ENCODE results near the gene TRUB2. TPM values are rescaled to one million over a fixed set of nuclear protein-coding genes. Genes with fewer than 3 reads are reported as not detected.

TRUB2 gene
- total RNA-seq, 1 experiment from 2014 or later = 42.1 TPM

DNA sequence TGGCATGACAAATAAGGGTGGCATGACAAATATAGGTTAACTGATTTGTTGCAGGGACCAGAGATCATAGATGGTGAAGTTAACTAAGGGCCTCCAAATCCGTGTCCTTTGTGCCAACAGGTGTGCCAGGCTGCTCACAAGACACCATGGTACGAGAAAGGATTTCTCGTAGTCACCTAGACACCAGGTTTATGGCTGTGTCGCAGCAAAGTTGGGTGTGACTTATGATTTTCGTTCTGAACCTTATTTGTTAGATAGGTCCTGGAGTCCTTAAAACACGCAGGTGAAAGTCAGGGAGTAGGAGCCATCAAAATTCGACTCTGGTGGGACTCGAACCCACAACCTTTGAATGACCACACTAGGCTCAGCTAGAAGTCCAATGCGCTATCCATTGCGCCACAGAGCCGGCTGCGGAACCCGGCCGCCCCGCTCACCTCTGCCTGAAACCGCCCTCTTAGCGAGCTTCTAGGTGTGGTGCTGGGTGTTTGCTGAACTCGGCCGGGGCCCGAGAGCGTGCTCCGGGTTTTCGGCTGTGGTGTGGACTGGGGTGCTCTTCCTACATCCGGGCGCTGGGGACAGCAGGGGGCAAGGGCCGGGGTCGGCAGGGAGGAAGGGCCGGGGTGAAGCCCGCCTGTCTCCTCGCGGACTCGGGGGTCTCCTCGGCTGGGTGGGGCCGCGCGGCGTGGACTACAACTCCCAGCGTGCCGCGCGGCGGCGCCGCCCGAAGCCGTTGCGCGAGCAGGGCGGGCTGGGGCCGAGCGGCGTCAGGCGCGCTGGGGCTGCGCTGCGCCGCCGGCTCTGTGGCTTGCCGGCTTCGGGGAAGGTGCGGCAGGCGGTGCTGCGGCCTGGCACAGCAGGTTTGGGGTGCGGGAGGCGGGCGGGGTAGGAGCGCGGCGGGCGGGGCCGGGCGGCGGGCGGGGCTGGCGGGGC is 17.8 kb upstream of the TRUB2 start, which contains the start of gene SLC27A4:
SLC27A4 (plus strand) TSS at position 767 of the 930 bp plus-strand sequence. CDS start 2,606 bp downstream, outside the sequence.
- CTCF ChIA-PET = interaction anchor here (0.7 kb wide), 1 partner anchor 47 kb away, joined by 3 read pairs; no protein-coding TSS in a partner anchor
- H3K4me1 ChIP-seq (ENCODE audit: control insufficient read depth in 1 of 2, insufficient read depth in 2 of 2, low read length in 2 of 2) = peaks cover 0 to 20% of the 10 kb centered on the region in 2 experiments; a peak in 2 of 4 replicates
- DNase-seq (ENCODE audit: low read depth, low spot score) = peak; percentile 71
- peak within 1 kb of the TSS; percentile 77 for H3K9ac ChIP-seq (ENCODE audit: low read length)
- H3K27ac ChIP-seq (ENCODE audit: low read depth, low read length) = peak within 1 kb of the TSS; percentile 74
- no peaks in the 10 kb centered on the region for H3K27me3 ChIP-seq (ENCODE audit: insufficient read depth, low read length)
- intact Hi-C loops (cut with micrococcal nuclease) = loop anchor here (10.0 kb wide), 1 partner anchor 145 kb away; the partner anchor contains the start of gene CIZ1
- POLR2A ChIA-PET = interaction anchor here (0.8 kb wide), 1 partner anchor 31 kb away, joined by 3 read pairs; the partner anchor contains the start of gene URM1
- peaks cover 2 to 12% of the 10 kb centered on the region in 2 experiments; a peak in 3 of 4 replicates for H3K36me3 ChIP-seq (ENCODE audit: control insufficient read depth in 1 of 2, insufficient read depth in 2 of 2, low read length in 2 of 2)
- no peaks in the 10 kb centered on the region for H4K20me1 ChIP-seq (ENCODE audit: insufficient read depth)
- no peaks in the 10 kb centered on the region for H3K9me3 ChIP-seq (ENCODE audit: control insufficient read depth in 1 of 2, insufficient read depth in 1 of 2, low read depth in 1 of 2, low read length in 2 of 2)
- H3K4me2 ChIP-seq (ENCODE audit: low read length) = peak within 1 kb of the TSS; percentile 97
- no peaks in the 10 kb centered on the region for H3K9me2 ChIP-seq (ENCODE audit: insufficient read depth)
- RAD21 ChIA-PET (ENCODE audit: low non-redundant PET in 1 of 2, low total read pairs in 2 of 2, uncharacterized antibody in 2 of 2, unreplicated experiment in 2 of 2) = interaction anchor here in 1 of 2 experiments (1.0 kb wide), 1 partner anchor 22 kb away, joined by 3 read pairs; no protein-coding TSS in a partner anchor
- peaks cover 10% of the 10 kb centered on the region for H3K79me2 ChIP-seq (ENCODE audit: insufficient read depth, low read length)
- BruUV-seq (replicated peaks) = TSS peak; percentile 97
- H3K4me3 ChIP-seq (replicated peaks in 1 of 2; ENCODE audit: low read depth in 1 of 2, low read length in 2 of 2) = peak within 1 kb of the TSS; percentile 84 to 86
- peak; percentile 87 for ATAC-seq
- H2AFZ ChIP-seq (ENCODE audit: low read depth, low read length, poor library complexity, severe bottlenecking) = peak within 1 kb of the TSS; percentile 89
- TF ChIP-seq CBX3 (IDR thresholded peaks at IDR 0.05; ENCODE audit: low read depth) (no peak), TCF7L2 (IDR thresholded peaks at IDR 0.05; ENCODE audit: borderline replicate concordance, extremely low read depth, insufficient read depth, insufficient read length) (peak; percentile 56), RAD21 (IDR thresholded peaks at IDR 0.05; ENCODE audit: low read depth) (no peak), POLR2A (IDR thresholded peaks at IDR 0.05; ENCODE audit: borderline replicate concordance, extremely low read depth, insufficient read depth, insufficient read length) (no peak), YY1 (IDR thresholded peaks at IDR 0.05; ENCODE audit: extremely low read depth, insufficient replicate concordance, low read depth, low read length) (peak; percentile 60), EGR1 (IDR thresholded peaks at IDR 0.05; ENCODE audit: low read depth) (no peak), ZNF274 (IDR thresholded peaks at IDR 0.05; ENCODE audit: low read depth, low read length) (no peak), EZH2 (IDR thresholded peaks at IDR 0.05) (no peak), POLR2AphosphoS5 (IDR thresholded peaks at IDR 0.05; ENCODE audit: low read depth, low read length) (peak; percentile 28), SIN3A (IDR thresholded peaks at IDR 0.05; ENCODE audit: low read depth) (no peak), CEBPB (IDR thresholded peaks at IDR 0.05; ENCODE audit: low read depth) (no peak), SP1 (IDR thresholded peaks at IDR 0.05; ENCODE audit: low read depth) (no peak; the same call in 1 of the 2 replicates), ZFX (IDR thresholded peaks at IDR 0.05) (no peak), ELF1 (IDR thresholded peaks at IDR 0.05; ENCODE audit: borderline replicate concordance, low read depth) (no peak), EZH2phosphoT487 (IDR thresholded peaks at IDR 0.05; ENCODE audit: borderline replicate concordance) (no peak), JUND (IDR thresholded peaks at IDR 0.05) (no peak), FOSL1 (IDR thresholded peaks at IDR 0.05; ENCODE audit: low read depth) (no peak), SRF (IDR thresholded peaks at IDR 0.05; ENCODE audit: low read depth) (no peak)
- TF ChIP-seq, protein P1, sequence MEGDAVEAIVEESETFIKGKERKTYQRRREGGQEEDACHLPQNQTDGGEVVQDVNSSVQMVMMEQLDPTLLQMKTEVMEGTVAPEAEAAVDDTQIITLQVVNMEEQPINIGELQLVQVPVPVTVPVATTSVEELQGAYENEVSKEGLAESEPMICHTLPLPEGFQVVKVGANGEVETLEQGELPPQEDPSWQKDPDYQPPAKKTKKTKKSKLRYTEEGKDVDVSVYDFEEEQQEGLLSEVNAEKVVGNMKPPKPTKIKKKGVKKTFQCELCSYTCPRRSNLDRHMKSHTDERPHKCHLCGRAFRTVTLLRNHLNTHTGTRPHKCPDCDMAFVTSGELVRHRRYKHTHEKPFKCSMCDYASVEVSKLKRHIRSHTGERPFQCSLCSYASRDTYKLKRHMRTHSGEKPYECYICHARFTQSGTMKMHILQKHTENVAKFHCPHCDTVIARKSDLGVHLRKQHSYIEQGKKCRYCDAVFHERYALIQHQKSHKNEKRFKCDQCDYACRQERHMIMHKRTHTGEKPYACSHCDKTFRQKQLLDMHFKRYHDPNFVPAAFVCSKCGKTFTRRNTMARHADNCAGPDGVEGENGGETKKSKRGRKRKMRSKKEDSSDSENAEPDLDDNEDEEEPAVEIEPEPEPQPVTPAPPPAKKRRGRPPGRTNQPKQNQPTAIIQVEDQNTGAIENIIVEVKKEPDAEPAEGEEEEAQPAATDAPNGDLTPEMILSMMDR (IDR thresholded peaks at IDR 0.05 in 2 of 3, conservative IDR thresholded peaks at IDR 0.05 in 1 of 3; ENCODE audit: borderline replicate concordance in 1 of 3, insufficient read depth in 1 of 3, low read depth in 2 of 3, low read length in 2 of 3) = no peak
- TF ChIP-seq, protein P2, sequence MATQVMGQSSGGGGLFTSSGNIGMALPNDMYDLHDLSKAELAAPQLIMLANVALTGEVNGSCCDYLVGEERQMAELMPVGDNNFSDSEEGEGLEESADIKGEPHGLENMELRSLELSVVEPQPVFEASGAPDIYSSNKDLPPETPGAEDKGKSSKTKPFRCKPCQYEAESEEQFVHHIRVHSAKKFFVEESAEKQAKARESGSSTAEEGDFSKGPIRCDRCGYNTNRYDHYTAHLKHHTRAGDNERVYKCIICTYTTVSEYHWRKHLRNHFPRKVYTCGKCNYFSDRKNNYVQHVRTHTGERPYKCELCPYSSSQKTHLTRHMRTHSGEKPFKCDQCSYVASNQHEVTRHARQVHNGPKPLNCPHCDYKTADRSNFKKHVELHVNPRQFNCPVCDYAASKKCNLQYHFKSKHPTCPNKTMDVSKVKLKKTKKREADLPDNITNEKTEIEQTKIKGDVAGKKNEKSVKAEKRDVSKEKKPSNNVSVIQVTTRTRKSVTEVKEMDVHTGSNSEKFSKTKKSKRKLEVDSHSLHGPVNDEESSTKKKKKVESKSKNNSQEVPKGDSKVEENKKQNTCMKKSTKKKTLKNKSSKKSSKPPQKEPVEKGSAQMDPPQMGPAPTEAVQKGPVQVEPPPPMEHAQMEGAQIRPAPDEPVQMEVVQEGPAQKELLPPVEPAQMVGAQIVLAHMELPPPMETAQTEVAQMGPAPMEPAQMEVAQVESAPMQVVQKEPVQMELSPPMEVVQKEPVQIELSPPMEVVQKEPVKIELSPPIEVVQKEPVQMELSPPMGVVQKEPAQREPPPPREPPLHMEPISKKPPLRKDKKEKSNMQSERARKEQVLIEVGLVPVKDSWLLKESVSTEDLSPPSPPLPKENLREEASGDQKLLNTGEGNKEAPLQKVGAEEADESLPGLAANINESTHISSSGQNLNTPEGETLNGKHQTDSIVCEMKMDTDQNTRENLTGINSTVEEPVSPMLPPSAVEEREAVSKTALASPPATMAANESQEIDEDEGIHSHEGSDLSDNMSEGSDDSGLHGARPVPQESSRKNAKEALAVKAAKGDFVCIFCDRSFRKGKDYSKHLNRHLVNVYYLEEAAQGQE (IDR thresholded peaks at IDR 0.05; ENCODE audit: low read depth) = no peak
- TF ChIP-seq, protein P3, sequence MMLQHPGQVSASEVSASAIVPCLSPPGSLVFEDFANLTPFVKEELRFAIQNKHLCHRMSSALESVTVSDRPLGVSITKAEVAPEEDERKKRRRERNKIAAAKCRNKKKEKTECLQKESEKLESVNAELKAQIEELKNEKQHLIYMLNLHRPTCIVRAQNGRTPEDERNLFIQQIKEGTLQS (IDR thresholded peaks at IDR 0.05) = no peak

Measured in HCT116 (cell line).